Fibroblast of villous mesenchyme (primary cell): Measurements from ENCODE around the gene CDYL. TPM values are rescaled to one million over a fixed set of nuclear protein-coding genes. Genes with fewer than 3 reads are reported as not detected.

ENCODE experiments used
- DNase-seq: peaks from one replicate; pipeline ENCODE4 v3.0.0-alpha.2; 2010; ENCODE audit warnings: low read depth
- H3K4me3 ChIP-seq: 2 replicates; pipeline ENCODE4 v1.5.1; 2011; ENCODE audit warnings: low read depth, mild to moderate bottlenecking, low read length
- total RNA-seq: library from RNA; depleted of rRNA; stranded (reverse); fragments of >200 nt; gene quantifications from 2 replicates; pipeline ENCODE4 v1.2.3, GENCODE V29; 2012
- TF ChIP-seq, protein P1 (sequence below): IDR thresholded peaks from 2 replicates; pipeline ENCODE4 v1.5.1; 2012; ENCODE audit warnings: low read depth, mild to moderate bottlenecking, low read length; ENCODE audit not compliant: insufficient read depth

Gene CDYL
- total RNA-seq, 1 donor = 37.1 TPM

GRCh38 chr6:4974962-4975361, 198.8 kb downstream of the CDYL start:
- no peak for DNase-seq
- no peak overlapping the region for H3K4me3 ChIP-seq
- TF ChIP-seq, protein P1, sequence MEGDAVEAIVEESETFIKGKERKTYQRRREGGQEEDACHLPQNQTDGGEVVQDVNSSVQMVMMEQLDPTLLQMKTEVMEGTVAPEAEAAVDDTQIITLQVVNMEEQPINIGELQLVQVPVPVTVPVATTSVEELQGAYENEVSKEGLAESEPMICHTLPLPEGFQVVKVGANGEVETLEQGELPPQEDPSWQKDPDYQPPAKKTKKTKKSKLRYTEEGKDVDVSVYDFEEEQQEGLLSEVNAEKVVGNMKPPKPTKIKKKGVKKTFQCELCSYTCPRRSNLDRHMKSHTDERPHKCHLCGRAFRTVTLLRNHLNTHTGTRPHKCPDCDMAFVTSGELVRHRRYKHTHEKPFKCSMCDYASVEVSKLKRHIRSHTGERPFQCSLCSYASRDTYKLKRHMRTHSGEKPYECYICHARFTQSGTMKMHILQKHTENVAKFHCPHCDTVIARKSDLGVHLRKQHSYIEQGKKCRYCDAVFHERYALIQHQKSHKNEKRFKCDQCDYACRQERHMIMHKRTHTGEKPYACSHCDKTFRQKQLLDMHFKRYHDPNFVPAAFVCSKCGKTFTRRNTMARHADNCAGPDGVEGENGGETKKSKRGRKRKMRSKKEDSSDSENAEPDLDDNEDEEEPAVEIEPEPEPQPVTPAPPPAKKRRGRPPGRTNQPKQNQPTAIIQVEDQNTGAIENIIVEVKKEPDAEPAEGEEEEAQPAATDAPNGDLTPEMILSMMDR = no peak

DNA sequence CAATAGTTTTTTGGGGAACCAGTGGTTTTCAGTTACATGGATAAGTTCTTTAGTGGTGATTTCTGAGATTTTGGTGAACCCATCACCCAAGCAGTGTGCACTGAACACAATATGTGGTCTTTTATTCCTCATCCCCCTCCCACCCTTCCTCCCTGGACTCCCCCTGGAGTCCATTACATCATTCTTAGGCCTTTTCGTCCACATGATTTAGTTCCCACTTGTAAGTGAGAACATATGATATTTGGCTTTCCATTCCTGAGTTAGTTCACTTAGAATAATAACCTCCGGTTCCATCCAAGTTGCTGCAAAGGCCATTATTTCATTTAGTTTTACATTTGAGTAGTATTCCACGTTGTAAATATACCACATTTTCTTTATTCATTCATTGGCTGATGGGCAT, 199.3 kb downstream of the CDYL start:
- no peak overlapping the region for H3K4me3 ChIP-seq
- TF ChIP-seq, protein P1 = no peak
- no peak for DNase-seq

DNA sequence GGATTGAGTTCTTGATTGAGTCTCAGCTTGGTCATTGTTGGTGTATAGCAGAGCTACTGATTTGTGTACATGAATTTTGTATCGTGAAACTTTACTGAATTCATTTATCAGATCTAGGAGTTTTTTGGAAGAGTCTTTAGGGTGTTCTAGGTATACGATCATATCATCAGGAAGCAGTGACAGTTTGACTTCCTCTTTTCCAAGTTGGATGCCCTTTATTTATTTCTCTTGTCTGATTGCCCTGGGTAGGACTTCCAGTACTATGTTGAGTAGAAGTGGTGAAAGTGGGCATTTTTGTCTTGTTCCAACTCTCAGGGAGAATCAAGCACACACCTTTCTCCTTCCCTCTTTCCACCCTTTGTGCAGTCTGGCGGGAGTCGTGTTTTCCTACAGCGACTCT, 201.3 kb downstream of the CDYL start:
- H3K4me3 ChIP-seq = no peak overlapping the region
- DNase-seq = no peak
- TF ChIP-seq, protein P1 = no peak

DNA sequence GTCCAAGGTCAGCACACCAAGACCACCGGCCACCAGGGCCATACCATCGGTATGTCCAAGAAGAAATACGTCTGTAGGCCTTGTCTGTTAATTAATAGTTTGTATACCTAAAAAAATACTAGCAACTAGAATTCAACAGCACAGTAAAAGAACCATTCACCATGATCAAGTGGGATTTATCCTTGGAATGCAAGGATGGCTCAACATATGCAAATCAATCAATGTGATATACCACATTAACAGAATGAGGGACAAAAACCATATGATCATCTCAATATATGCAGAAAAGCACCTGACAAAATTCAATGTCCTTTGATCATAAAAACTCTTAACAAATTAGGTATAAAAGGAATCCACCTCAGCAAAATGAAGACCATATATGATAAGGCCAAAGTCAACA, 203.2 kb downstream of the CDYL start:
- TF ChIP-seq, protein P1 = no peak
- no peak for DNase-seq
- no peak overlapping the region for H3K4me3 ChIP-seq

GRCh38 chr6:4981761-4982160, 205.6 kb downstream of the CDYL start:
- H3K4me3 ChIP-seq = no peak overlapping the region
- DNase-seq = no peak
- TF ChIP-seq, protein P1 = no peak

DNA sequence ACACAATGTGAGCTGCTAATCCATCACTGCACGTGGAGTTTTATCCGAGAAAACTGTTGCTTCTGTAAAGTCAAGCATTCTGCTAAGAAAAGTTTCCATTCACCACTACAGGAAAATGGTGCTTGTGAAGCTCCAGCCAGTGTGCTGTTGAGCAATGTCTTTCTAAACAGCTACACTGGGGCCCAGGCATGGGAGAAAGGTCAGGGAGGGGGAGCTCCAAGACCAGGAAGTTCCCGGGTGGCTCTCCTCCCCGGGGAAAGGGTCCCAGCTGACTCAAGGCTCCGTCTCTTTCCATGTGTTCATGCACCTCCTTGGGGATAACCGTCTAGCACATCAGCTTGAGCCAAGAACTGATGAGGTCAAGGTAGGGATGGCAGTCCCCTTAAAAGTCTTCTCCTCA, 207.1 kb downstream of the CDYL start:
- TF ChIP-seq, protein P1 = no peak

GRCh38 chr6:4986999-4987398, 210.8 kb downstream of the CDYL start:
- TF ChIP-seq, protein P1 = no peak
- DNase-seq = no peak

More for the DNA sequence above, 207.1 kb downstream of the CDYL start:
- DNase-seq = no peak
- no peak overlapping the region for H3K4me3 ChIP-seq

More at GRCh38 chr6:4986999-4987398, 210.8 kb downstream of the CDYL start:
- no peak overlapping the region for H3K4me3 ChIP-seq
